HG02642 (cell line): ENCODE results near the gene NRXN2.

Experiments
- ATAC-seq: cut with Tn5 transposase; IDR thresholded peaks from one replicate; pipeline ENCODE4 v1.9.1; 2021; ENCODE audit warnings: mild to moderate bottlenecking; ENCODE audit not compliant: unreplicated experiment, poor library complexity

The NRXN2 gene

DNA sequence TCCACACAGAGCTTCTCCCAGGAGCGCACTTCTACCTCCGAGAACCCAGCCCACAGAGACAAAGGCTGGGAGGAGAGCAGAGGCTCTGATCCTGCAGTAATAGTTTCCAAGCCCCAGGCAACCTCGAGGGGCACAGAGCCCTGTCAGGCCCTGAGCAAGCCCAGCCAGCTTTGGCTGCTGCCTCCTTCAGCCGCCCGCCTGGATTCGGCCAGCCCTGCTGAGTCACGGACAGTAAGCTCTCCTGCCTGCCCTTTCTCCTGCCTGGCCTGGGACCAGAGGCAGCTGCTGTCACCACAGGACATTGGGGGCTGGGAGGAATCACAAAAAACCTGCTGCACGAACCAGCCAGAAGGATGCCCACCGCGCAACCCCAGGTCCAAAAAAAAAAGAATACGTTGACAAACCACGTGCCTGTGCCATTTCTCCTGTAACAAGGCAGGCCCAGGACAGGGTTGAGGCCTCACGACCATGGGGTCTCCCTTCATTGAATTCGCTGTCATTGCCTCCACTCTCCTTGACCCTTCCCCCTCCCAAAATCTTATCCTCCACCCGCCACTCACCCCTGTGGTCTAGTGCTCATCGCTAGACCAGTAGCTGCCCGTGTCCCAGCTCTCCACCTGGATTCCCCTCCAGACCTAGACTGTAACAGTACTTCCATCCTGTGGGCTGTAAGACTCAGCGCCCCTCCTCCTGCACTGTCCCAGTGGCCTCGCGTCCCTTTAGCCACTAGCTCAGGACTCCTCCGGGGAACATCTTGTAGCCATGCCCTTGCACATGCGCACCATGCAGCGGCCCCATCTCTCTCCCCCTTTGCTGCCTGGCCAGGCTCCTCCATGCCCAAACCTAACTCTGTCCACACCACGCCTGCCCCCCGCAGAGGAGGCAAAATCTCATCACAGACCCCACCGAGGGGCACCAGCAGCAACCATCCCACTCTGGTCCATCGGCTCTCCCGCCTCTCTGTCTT, 139.4 kb downstream of the NRXN2 start:
- ATAC-seq: no peak

DNA sequence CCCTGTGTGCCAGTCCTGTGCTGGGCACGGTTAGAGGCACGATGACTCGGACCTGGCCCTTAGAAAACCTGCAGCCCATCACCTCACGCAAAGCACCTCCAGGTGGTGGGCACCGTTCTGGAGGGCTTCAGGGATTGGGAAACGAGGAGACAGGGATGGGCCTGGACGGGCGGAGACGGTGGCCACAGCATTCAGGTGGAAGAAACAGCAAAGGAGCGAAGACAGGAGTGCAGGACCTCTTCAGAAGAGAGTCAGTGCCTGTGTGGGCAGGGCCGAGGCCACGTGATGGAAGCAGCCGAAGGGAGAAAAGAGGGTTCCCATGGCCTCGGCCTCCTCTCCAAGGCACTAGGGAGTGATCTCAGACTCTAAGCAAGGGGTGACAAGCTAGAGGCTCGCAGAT, 140.1 kb downstream of the NRXN2 start:
- no peak for ATAC-seq

GRCh38 chr11:64581057-64581523, 141.9 kb downstream of the NRXN2 start:
- ATAC-seq: no peak

GRCh38 chr11:64580412-64580811, 142.6 kb downstream of the NRXN2 start:
- ATAC-seq: no peak

GRCh38 chr11:64577202-64577601, 145.8 kb downstream of the NRXN2 start:
- ATAC-seq: no peak

DNA sequence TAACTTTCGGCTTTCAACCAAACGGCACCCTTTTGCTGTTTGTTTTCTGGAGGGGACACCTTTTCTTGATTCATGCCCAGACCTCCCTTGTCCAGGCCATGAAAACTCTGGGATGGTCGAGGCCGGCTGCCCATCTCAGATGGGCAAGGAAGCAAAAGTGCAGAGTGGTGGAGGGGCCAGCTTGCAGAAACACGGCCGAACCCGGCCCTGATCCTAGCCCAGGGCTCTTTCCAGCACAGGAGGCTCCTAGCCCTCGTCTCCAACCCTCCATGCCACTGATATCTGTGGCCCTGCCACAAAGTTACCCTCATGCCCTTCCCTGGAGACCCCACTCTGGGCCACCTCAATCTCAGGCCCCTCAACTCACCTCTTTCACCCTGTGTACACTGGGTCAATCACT, 150.9 kb downstream of the NRXN2 start:
- ATAC-seq: no peak

DNA sequence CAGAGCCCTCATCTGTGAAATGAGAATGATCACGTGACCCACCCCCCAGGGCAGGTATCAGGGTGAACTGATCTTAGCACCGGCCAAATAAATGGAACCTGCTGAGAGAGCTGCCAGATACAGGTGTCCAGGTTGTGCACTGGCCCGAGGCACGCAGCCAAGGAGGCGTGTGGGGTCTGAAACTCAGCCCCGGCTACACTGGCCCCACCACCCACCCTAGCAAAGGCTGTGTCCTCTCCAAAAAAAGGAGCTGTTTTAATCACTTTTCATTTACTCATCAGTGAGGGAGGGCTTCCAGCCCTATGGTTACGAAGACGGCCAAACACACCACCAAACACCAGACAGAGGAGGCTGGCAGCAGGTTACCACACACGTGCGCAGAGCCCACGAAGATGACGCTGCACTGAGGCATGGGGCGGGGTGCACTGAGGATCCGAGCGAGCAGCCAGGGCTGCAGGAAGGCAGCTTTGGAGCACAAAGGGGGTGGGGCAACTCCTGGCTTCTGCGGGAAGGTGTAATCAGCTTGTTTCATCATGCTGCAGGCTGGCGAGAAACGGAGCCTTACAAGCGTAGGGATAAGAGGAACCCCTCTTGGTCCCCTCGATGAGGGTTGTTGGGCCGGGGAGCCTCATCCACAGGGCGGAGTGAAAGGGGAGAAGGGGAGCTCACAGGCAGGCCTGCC, 151.4 kb downstream of the NRXN2 start:
- ATAC-seq: no peak

DNA sequence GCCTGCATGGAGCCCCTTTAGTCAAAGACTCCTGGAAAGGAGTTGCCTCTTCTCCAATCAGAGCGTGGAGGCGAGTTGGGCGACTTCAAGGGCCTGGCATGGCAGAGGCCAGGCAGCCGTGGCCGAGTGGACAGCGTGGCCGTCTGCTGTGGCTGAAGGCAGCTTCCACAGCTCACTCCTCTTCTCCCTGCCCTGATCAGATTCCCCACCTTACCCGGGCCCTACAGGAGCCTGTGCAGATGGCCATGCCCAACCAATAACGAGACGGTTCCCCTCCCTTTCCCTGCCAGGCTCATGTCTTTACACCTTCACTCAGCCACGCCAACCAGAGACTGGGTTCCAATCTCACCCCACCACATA, 152.0 kb downstream of the NRXN2 start:
- no peak for ATAC-seq

GRCh38 chr11:64570341-64570740, 152.7 kb downstream of the NRXN2 start:
- no peak for ATAC-seq

- no peak for ATAC-seq
These were observed 153.6 kb downstream of the NRXN2 start for GRCh38 chr11:64569300-64569970.

- no peak for ATAC-seq
These were observed 154.3 kb downstream of the NRXN2 start for GRCh38 chr11:64568584-64569140.

DNA sequence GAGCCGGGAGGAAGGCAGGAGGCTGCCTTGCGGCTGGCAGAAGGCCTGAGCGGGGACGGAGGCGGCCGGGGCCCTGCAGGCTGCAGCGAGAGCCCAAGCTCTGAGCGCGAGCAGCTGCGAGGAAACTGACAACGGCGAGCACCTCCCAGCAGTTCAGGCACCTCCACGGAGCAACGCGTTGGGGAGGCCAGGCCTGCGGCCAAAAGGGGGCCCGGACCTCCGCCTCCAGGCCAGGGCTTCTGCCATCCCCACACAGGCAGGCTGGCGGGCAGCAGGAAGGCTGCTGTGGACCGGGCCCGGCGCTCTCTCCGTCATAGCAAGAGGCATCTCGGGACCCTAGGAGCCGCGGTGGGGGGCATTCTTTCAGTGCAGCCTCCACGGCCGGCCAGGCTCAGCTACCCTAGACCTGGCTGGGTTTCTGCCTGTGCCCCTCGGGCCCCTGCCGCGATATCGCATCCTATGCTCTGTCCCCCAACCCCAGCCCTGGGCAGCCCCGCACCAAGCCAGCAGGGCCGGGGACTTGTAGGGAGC, 154.9 kb downstream of the NRXN2 start:
- no peak for ATAC-seq

DNA sequence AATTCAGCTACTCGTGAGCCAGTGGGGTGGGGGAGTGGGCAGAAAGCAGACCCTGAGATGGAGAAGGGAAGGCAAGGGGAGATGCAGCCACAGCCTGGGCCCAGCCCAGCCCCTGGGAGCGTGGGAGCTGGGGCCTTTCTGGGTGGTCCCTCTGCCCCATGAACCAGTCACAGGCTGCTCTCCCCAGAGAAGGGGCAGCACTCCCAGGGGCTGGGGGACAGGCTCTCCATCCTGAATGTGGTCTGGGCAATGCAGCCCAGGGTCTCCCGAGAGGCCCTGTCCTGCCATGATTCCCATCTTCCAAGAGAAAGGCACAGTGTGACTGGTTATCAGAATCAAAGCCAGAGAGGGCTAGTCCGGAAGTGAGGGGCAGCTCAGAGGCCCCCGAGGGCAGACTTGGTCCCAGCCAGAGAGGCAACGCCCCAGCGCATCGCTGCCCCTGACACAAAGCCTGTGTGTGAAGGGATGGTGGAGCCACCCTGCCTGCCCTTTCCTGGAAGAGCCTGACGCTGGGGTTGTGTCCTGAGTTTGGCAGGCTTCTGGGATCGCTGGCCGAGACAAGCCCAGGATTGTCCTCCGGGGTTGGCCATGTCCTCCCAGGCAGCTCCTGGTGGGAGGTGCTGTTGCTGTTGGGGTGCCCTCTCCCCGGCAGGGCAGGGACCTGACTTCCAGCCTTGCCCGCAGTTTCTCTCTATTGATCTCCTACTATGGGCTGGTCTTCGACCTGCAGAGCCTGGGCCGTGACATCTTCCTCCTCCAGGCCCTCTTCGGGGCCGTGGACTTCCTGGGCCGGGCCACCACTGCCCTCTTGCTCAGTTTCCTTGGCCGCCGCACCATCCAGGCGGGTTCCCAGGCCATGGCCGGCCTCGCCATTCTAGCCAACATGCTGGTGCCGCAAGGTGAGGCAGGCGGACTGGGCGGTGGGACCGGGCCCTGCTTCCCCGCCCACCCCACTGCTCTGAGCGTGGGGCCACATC, 155.8 kb downstream of the NRXN2 start:
- ATAC-seq: no peak

DNA sequence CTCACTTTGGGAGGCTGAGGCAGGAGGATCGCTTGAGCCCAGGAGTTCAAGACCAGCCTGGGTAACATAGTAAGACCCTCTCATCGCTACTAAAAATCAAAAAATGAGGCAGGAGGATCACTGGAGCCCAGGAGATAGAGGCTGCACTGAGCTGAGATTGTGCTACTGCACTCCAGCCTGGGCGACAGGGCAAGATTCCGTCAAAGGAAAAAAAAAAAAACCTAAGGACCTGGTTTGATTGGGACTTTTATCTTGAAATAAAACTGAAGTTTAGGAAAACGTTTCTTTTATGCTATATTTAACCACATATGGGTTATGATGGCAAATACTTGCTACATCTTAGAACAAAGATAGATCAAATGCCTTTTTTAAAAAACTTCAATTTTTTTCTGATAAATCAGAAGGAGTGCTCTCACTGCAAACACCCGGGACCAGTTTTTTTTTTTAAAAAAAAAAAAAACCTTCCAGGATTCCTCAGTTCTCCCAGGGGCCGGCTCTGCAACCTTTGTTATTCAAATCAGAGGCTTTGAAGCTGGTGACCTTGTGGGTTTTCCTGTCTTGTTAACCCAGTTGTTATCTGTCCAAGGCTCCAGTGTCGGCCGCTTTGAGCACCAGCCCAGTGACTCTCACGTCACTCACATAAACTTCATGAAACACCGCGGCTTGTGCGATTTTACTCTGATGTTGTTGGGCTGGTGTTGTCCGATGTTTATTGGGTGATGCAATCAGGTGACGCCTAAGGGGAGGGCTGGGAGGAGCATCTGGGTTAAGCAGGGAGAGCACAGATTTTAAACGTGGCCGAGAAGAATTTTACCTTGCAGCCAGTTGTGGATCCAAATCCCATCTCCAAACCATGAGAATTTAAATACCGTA, 156.7 kb downstream of the NRXN2 start:
- ATAC-seq: no peak

DNA sequence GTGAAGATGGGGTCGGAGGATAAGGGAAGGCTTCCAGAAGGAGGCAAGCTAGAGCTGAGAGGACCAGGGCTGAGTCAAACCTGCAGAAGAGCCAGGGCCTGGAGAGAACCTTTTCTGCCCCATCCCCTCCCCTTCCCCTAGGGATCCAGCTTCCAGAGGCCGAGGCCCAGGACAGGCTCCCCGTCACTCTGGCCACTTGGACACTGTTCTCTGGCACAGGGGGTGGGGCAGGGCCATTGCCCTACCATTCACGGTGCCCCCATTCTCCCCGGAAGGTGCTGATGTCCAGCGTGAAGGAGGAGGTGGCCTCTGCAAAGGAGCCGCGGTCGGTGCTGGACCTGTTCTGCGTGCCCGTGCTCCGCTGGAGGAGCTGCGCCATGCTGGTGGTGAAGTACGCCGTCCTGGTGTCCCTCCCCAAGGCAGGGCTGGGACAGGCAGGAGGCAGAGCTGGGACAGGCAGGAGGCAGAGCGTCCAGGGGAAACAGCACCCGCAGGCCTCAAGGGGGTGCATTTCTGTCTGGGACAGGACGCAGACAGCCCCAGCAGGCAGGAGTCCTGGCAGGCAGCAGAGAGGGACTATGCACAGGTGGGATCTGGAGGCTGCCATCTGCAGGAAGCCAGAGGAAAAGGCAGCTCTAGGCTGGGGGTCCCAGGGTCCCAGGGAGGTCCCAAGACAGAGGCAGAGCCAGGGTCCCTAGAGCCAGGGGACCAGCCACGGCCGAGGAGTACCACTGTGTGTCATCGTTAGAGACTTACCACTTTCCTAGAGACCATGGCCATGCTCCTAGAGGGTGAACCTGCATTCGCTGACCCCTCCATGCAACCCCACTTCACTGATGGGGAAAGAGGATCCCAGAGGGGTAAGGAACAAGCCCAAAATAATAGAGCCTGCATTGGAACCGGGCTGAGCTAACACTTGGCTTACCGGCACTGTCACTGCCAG, 157.8 kb downstream of the NRXN2 start:
- ATAC-seq: no peak

DNA sequence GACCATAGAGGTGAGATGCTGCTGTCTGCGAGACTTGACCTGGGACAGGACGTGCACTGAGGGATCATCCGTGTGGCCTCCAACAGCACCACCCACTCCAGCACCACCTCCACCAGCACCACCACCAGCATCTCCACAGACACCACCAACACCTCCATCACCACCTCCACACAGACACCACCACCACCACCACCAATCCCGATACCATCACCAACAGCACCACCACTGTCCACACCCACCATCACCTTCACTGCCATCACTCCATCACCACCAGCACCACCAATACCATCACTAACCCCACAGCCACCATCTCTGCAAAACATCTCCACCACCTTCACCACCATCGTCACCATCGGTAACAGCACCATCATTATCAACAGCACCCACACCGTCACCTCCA, 158.6 kb downstream of the NRXN2 start:
- no peak for ATAC-seq

- no peak for ATAC-seq
These were observed 159.0 kb downstream of the NRXN2 start for GRCh38 chr11:64563966-64564365.
